Activated CD4-positive, alpha-beta memory T cell treated with anti-CD3 and anti-CD28 coated beads, Interleukin-2, amount 10 ng/mL, durations not matched to agents 7 days and 5 days (primary cell): ENCODE measurements around the gene STARD13. TPM values are rescaled to one million over a fixed set of nuclear protein-coding genes. Genes with fewer than 3 reads are reported as not detected.

Experiments
- CTCF ChIA-PET: fragments of 350-600 bp; sonication (Branson Sonifier 250); formaldehyde crosslinking; loops from one replicate; lab custom pipeline; 2021; ENCODE audit warnings: antibody characterized with exemption, inconsistent platforms; lab: Charles Lee
- POLR2A ChIA-PET: fragments of 350-600 bp; sonication (Branson Sonifier 250); formaldehyde crosslinking; loops from one replicate; lab custom pipeline; 2021; ENCODE audit warnings: antibody characterized with exemption; lab: Charles Lee
- DNase-seq: peaks from one replicate; pipeline ENCODE4 v3.0.0-alpha.2; 2020
- H3K27ac Mint-ChIP-seq: one replicate; pipeline ENCODE4 v1.8.0; 2021; ENCODE audit warnings: mild to moderate bottlenecking, mixed read lengths
- H3K27me3 Mint-ChIP-seq: one replicate; pipeline ENCODE4 v1.8.0; 2021; ENCODE audit warnings: mixed read lengths
- H3K36me3 Mint-ChIP-seq: one replicate; pipeline ENCODE4 v1.8.0; 2021; ENCODE audit warnings: low read depth, mixed read lengths
- H3K4me1 Mint-ChIP-seq: one replicate; pipeline ENCODE4 v1.8.0; 2021; ENCODE audit warnings: mixed read lengths
- H3K4me3 Mint-ChIP-seq: one replicate; pipeline ENCODE4 v1.8.0; 2021; ENCODE audit warnings: mild to moderate bottlenecking, mixed read lengths
- H3K9me3 Mint-ChIP-seq: one replicate; pipeline ENCODE4 v1.8.0; 2021; ENCODE audit warnings: mixed read lengths
- total RNA-seq, 2 experiments: library from RNA; stranded (reverse); gene quantifications; one replicate each; pipeline ENCODE4 v1.2.3, GENCODE V29; 2021

The STARD13 gene
- total RNA-seq, 2 experiments from 2014 or later = 0.15 to 0.20 TPM

DNA sequence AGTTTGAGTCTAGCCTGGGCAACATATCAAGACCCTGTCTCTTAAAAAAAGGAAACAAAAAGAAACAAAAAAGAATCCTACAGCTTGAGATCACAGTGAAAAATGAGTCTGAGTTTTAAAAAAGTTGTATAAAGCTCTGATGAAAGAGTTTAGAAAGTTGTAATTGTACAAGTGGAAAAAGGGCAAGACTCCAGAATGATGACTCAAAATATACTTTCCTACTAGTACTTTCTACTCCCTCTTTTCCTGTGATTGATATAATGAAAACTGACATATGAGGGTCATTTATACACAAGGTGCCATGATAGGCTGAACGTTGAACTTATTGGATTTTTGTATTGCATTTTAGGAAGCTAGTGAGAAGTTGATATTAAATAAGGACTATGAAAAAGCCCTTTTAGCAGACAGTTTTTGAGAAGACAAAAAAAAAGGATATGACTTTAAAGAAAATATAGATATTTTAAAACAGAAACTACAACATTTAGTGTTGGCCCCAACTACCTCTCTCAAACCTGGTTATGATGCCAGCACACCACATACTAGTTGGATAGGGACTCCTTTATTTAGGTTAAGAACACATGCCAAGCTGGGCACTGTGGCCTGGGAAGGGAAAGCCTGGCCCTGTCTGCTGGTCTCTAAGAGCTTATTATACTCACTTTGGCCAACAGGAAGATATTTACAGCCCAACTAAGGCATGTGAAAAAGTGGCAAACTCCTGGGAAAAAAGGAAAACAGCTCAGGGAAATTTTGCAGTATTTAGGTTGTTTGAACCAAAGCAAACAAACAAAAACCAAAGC is 152.7 kb downstream of the STARD13 start:
- Mint-ChIP-seq H3K9me3 (peaks cover 11% of the 10 kb centered on the region), H3K4me1 (peaks cover 7% of the 10 kb centered on the region), H3K4me3 (no peak overlapping the region), H3K36me3 (no peaks in the 10 kb centered on the region), H3K27me3 (no peaks in the 10 kb centered on the region), H3K27ac (no peak overlapping the region)
- ChIA-PET CTCF (no interaction called here), POLR2A (no interaction called here)
- DNase-seq = no peak

- Mint-ChIP-seq H3K9me3 (peaks cover 6% of the 10 kb centered on the region), H3K4me3 (no peak overlapping the region), H3K27me3 (no peaks in the 10 kb centered on the region), H3K27ac (no peak overlapping the region), H3K36me3 (no peaks in the 10 kb centered on the region), H3K4me1 (peaks cover 9% of the 10 kb centered on the region)
- CTCF ChIA-PET = no interaction called here
- POLR2A ChIA-PET = no interaction called here
- DNase-seq = no peak
These were observed 155.7 kb downstream of the STARD13 start for GRCh38 chr13:33129886-33130285.

GRCh38 chr13:33129094-33129832 is 156.3 kb downstream of the STARD13 start:
- Mint-ChIP-seq H3K9me3 (peaks cover 3% of the 10 kb centered on the region), H3K4me3 (no peak overlapping the region), H3K4me1 (peaks cover 9% of the 10 kb centered on the region), H3K27ac (no peak overlapping the region), H3K27me3 (no peaks in the 10 kb centered on the region), H3K36me3 (no peaks in the 10 kb centered on the region)
- no peak for DNase-seq
- ChIA-PET POLR2A (no interaction called here), CTCF (no interaction called here)

DNA sequence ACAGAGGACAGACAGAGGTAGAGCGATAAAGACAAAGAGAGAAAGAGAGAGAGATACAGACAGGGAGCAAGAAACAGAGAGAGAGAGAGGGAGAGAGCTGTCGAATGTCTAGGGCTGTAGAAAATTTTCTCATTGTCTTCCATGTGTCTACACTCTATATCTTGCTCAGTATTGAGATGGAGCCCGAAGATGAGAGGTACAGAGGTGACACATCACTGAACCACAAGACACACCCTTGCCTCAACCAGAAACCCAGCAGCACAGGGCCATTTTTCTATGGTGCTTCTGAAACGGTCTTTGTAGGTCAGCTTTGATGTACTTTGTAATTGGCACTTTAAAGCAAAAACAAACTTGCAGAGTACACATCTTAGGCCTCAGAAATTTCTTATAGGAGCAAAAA is 157.4 kb downstream of the STARD13 start:
- ChIA-PET POLR2A (no interaction called here), CTCF (no interaction called here)
- Mint-ChIP-seq H3K27me3 (no peaks in the 10 kb centered on the region), H3K9me3 (no peaks in the 10 kb centered on the region), H3K36me3 (no peaks in the 10 kb centered on the region), H3K27ac (no peak overlapping the region), H3K4me1 (peaks cover 15% of the 10 kb centered on the region), H3K4me3 (no peak overlapping the region)
- DNase-seq = no peak

DNA sequence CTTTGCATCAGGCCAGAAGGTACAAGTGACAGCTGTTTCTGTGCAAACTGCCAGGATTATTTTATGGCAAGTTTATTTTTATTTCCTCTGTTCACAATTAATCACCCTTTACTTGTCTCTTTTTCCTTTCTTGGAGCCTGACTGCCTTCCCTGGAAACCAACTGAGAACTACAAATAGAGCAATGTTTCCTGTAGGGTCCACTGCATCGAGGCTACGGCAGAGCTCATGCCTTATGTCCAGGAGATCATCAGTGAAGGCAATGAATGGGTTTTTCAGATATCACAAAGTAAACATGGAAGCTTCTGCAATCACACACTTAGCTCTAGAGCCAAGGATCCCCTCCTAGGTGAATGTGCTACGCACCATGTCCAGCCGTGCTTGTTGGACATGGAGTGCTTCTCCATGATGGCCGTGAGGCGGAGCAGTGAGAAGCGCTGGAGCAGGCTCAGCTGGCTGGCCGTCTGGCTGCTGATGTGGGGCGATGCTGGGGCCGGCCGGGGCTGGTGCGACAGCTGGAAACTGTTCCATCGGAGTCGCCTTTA is 158.5 kb downstream of the STARD13 start:
- CTCF ChIA-PET = no interaction called here
- Mint-ChIP-seq H3K36me3 (no peaks in the 10 kb centered on the region), H3K4me3 (no peak overlapping the region), H3K4me1 (peaks cover 15% of the 10 kb centered on the region), H3K27me3 (no peaks in the 10 kb centered on the region), H3K9me3 (no peaks in the 10 kb centered on the region), H3K27ac (no peak overlapping the region)
- POLR2A ChIA-PET = no interaction called here
- no peak for DNase-seq

GRCh38 chr13:33125821-33126570 is 159.6 kb downstream of the STARD13 start:
- DNase-seq = no peak
- POLR2A ChIA-PET = no interaction called here
- Mint-ChIP-seq H3K27me3 (no peaks in the 10 kb centered on the region), H3K4me1 (peaks cover 15% of the 10 kb centered on the region), H3K4me3 (no peak overlapping the region), H3K27ac (no peak overlapping the region), H3K9me3 (no peaks in the 10 kb centered on the region), H3K36me3 (no peaks in the 10 kb centered on the region)
- CTCF ChIA-PET = no interaction called here

- ChIA-PET POLR2A (no interaction called here), CTCF (interaction anchor here (0.6 kb wide), 1 partner anchor 696 kb away, joined by 3 read pairs; no protein-coding TSS in a partner anchor)
- H3K4me1 Mint-ChIP-seq = peaks cover 12% of the 10 kb centered on the region
- DNase-seq = no peak
- no peaks in the 10 kb centered on the region for H3K36me3 Mint-ChIP-seq
- H3K27ac Mint-ChIP-seq = no peak overlapping the region
- H3K9me3 Mint-ChIP-seq = no peaks in the 10 kb centered on the region
- H3K4me3 Mint-ChIP-seq = no peak overlapping the region
- no peaks in the 10 kb centered on the region for H3K27me3 Mint-ChIP-seq
These were observed 162.3 kb downstream of the STARD13 start for GRCh38 chr13:33123066-33123859.

- CTCF ChIA-PET = no interaction called here
- POLR2A ChIA-PET = no interaction called here
- H3K36me3 Mint-ChIP-seq = no peaks in the 10 kb centered on the region
These were observed 165.6 kb downstream of the STARD13 start for GRCh38 chr13:33119856-33120543.

DNA sequence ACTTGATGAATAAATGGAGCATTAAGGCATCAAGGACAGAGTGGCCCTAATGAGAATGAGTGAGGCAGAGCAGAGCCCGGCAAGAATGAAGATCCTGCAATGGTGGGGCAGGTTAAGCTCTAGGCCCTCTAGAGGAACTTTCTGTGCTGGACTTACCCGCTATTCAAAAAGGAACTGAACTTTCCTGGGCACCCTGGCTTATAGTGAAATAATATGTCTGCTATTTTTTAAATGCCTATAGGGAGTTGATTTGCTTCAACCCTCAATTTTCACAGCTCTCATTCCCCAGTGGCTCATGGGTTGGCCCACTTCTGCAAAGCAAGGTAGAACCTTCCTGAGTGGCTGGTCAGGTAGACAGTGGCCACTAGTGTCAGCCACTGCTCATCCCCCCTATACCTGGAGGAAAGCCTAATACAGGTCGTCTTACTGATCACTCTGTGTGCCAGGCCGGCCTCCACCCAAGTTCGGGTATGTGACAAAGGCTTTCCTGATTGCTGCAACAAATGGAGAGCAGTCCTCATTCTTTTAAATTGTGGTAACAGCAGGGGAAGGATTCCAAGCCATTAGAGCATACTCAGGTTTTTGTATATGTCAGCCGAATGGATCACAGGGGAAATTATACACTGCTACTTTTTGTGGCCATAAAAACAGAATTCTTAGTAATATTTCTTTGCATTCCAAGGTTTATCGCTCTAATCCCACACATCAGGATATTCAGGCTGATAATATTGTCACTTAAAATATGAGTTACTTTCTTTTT is 166.4 kb downstream of the STARD13 start:
- Mint-ChIP-seq H3K4me1 (peaks cover 6% of the 10 kb centered on the region), H3K36me3 (no peaks in the 10 kb centered on the region), H3K27me3 (peaks cover 1% of the 10 kb centered on the region), H3K9me3 (no peaks in the 10 kb centered on the region), H3K4me3 (no peak overlapping the region), H3K27ac (no peak overlapping the region)
- POLR2A ChIA-PET = no interaction called here
- CTCF ChIA-PET = no interaction called here
- no peak for DNase-seq

More at GRCh38 chr13:33119856-33120543, 165.6 kb downstream of the STARD13 start:
- no peak for DNase-seq
- no peak overlapping the region for H3K27ac Mint-ChIP-seq
- H3K4me1 Mint-ChIP-seq = peaks cover 6% of the 10 kb centered on the region
- H3K9me3 Mint-ChIP-seq = no peaks in the 10 kb centered on the region
- H3K27me3 Mint-ChIP-seq = peaks cover 1% of the 10 kb centered on the region
- no peak overlapping the region for H3K4me3 Mint-ChIP-seq

GRCh38 chr13:33116321-33117010 is 169.1 kb downstream of the STARD13 start:
- POLR2A ChIA-PET = no interaction called here
- CTCF ChIA-PET = no interaction called here
- no peak overlapping the region for H3K4me3 Mint-ChIP-seq
- H3K9me3 Mint-ChIP-seq = no peaks in the 10 kb centered on the region
- H3K36me3 Mint-ChIP-seq = no peaks in the 10 kb centered on the region
- H3K4me1 Mint-ChIP-seq = no peaks in the 10 kb centered on the region
- H3K27ac Mint-ChIP-seq = no peak overlapping the region
- H3K27me3 Mint-ChIP-seq = peaks cover 1% of the 10 kb centered on the region
- no peak for DNase-seq

DNA sequence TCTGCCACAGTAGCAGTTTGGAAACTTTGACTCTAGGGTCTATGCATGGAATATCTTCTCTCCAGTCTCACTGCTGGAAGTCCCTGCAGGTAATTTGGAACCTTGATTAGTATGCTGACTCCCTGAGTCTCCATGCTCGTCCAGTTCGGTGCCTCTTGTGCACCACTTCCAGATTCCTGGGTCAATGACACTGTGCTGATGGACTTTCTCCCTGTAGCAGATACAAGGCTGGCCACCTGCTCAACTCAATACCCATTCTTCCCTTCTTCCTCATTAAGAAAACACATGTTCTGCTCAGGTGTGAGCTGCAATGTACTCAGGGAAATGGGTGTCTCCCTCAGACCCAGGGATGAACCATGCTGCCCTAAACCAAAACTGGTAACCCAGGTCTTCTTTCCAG is 170.3 kb downstream of the STARD13 start:
- no peak overlapping the region for H3K27ac Mint-ChIP-seq
- H3K4me3 Mint-ChIP-seq = no peak overlapping the region
- POLR2A ChIA-PET = no interaction called here
- DNase-seq = no peak
- H3K9me3 Mint-ChIP-seq = no peaks in the 10 kb centered on the region
- peaks cover 1% of the 10 kb centered on the region for H3K27me3 Mint-ChIP-seq
- H3K4me1 Mint-ChIP-seq = no peaks in the 10 kb centered on the region
- CTCF ChIA-PET = no interaction called here
- H3K36me3 Mint-ChIP-seq = no peaks in the 10 kb centered on the region
